HG03196 (cell line): ENCODE data around the gene PITHD1.
"Not testable (repeated sequence)": the region's sequence is repeated elsewhere in the genome, so short reads cannot be mapped to it uniquely, and the experiment has no call there.

Experiments used
- ATAC-seq: cut with Tn5 transposase; IDR thresholded peaks from one replicate; pipeline ENCODE4 v1.9.1; 2021; ENCODE audit not compliant: unreplicated experiment

Gene PITHD1

DNA sequence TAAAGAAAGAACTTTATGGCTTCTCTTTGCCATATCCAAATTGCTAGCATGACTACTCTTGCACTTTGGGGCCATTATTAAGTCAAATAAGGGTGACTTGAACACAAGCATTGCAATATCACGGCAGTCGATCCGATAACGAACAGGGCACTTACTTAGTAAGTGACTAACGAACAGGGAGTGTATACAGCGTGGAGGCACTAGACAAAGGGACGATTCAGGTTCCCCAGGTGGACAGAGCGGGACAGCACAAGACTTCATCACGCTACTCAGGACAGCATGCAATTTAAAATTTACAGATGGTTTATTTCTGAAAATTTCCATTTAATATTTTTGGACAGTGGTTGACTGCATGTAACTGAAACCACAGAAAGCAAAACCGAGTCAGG lies 5.4 kb upstream of the PITHD1 start:
- ATAC-seq: no peak

DNA sequence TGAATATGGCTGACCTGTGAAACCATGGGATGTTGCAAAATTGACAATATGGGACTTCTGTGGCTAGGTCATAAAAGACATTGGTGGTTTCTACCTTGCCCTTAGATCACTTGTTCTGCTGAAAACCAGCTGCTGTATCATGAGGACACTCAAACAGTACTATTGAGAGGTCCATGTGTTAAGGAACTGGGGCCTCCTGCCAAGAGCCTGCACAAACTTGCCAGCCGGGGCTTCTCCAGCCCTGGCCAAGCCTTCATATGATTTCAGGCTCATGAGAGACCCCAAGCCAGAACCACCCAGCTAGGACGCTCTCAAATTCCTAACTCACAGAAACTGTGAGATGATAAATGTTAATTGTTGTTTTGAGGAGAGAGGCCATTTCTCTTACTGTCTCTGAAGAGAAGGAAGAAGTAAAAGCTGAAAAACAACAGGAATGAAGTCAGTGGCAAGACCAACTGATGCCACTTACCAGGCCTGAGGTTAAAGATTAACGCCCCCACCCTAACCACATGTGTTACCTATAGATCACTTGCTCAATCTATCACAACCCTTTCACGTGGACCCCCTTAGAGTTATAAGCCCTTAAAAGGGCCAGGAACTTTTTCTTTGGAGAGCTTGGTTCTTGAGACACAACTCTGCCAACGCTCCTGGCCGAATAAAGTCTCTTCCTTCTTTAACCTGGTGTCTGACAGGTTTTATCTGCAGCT lies 3.9 kb upstream of the PITHD1 start:
- ATAC-seq: no peak

DNA sequence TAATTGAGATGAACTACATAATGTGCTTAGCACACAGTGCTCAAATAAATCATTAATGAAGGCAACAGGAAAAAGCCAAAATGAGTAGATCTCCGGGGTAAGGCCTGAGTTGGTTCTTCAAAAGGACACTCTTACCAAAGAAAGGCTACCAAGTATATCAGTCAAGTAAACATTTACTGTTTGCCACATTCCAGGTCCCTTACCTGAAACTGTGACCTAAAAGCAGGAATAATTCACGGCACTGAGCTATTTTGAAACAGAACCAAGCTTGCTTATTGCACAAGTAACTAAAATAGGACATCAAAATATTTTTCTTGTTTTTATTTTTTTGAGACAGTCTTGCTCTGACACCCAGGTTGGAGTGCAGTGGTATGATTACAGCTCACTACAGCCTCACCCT lies 2.0 kb upstream of the PITHD1 start:
- no peak for ATAC-seq

DNA sequence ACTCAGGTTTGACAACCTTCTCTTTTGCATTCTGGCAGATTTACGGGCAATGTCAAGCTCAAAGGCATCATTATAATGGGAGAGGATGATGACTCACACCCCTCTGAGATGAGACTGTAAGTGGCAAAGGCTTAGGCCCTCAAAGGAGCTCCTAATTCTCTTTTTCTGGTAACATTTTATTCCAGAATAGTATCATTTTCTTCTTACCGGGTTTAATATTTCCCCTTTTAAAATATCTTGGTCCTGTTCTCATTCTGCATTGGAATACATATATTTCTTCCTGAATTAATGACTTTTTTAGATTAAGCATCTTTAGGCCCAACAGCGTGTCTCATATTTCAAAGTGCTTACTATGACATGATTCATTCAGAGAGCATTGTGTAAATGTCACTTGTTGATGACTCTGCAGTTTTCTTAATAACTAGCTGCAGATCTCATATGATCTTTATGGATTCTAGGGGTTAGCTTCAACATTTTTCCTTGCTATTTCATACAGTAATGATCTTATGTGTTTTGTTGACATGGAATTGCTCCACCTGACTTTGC lies 1.7 kb downstream of the PITHD1 start:
- ATAC-seq: no peak

DNA sequence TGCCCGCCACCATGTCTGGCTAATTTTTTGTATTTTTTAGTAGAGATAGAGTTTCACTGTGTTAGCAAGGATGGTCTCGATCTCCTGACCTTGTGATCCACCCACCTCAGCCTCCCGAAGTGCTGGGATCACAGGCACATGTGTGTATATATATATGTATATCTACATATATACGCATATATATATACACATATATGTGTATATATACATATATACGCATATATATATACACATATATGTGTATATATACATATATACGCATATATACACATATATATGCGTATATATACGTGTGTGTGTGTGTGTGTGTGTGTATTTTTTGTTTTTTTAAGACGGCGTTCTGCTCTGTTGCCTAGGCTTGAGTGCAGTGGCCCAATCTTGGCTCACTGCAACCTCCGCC lies 4.9 kb downstream of the PITHD1 start:
- ATAC-seq: not testable (repeated sequence)

DNA sequence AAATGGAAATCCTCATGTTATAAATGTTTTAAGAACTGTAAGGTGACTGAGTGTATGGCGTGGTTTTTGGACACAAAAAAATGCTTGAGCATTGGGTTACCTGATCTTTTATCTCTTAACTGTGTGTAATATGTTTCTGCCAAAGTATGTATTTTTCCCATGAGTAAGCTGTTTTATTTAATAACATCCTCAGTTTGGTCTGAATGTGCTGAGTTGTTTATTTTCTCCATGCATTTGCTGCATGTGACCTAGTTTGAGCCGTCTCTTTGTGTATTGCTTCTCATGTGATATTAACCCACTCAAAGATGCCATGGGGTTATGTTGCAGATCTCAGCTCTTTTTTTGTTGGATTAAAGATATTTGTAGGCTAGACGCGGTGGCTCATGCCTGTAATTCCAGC lies 6.6 kb downstream of the PITHD1 start:
- no peak for ATAC-seq

DNA sequence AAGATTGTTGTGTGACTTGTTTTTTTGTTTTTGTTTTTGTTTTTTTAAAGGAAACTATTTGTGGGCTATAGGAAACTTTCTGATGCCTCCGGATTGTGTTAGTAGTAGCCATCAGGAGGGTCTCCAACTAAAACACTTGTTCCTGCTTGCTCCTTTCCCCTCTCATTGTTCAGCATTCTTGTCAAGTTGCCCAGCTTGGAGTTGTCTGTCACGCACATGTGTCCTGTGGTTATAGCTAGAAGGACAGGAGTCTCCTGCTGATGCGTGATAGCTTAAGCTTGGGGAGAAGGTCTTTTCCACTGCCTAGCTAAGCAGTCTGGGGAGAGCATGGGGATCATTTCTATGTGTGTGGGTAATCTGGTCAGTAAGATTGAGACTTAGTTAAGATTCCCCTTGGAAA lies 9.5 kb downstream of the PITHD1 start:
- ATAC-seq: no peak

DNA sequence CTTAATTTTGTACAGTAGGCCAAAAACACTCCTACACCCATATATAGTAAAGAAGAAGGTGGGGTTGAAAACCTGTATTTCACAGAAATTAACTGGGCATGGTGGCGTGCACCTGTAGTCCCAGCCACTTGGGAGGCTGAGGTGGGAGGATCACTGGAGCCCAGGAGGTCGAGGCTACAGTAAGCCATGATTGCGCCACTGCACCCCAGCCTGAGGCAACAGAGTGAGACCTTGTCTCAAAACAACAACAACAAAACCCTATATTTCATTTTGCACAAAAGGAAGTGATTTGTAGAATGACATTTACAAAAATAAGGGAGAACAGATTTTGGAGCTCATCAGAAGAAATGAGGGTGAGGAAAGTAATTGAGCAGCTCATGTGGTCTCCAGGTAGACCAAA lies 10.5 kb downstream of the PITHD1 start:
- ATAC-seq: no peak

DNA sequence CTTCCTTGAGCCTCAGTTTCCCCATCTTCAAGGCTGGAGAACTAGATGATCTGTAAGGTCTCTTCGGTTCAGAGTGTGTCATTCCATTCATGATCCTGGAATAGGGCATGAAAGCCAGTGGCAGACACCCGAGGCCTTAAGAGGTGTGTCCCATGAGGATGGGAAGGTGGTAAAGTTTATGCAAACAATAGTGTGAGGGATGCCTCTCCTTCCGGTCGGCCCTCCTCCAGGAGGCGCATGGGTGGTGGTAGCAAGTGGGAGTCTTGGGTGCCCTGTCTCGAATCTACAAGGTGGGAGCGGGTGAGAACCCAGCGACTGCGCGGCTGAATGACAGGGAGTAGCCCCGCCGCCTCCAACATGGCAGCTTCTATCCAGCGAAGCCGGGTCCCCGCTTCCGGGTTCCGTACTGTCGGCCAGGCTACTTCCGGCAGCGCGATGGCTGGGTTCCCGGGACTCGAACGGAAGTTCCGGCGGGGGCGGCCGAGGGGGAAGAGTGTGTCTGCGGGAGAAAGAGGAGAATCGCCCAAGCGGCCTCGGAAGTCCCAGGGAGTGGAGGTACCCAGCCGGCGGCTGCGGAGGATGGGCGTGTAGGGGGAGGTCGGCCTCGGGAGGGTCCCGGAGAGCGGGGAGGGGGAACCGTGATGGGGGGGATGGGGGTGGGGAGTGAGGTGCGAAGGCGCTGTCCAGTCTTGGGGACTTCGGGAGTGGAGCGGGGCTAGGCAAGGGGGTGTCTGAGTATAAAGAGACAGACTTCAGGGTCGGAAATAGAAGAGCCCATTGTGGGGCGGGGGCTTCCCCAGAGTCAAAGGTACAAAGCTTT lies 12.7 kb downstream of the PITHD1 start, which contains the start of gene LYPLA2:
LYPLA2 (plus strand) TSS at position 450 of the 820 bp plus-strand sequence. CDS start 1,538 bp downstream, outside the sequence.
- ATAC-seq: peak; percentile 53

DNA sequence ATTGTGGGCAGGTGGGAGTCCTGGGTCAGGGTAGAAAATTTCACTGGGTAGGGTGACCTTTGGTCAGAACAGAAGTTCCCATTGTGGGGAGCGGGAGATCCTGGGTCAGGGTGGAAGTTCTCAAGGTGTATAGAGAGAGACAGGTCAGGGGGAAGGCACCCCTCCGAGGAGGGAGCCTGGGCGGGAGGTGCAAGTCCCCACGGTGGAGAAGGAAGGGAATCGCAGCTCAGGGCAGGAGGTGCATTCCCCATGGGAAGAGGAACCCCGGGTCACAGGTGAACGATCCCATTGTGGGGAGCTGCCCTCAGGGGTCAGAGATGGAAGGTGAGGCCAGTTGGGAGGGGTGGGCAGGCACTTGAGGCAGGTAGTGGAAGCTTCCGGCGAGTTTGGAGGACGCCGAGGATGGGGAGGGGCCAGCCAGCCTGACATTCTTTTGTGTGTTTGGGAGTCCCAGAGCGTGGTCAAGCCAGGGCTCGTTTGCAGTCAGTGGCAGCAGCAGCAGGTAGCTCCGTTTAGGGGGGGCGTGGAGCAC lies 13.4 kb downstream of the PITHD1 start:
- ATAC-seq: no peak

DNA sequence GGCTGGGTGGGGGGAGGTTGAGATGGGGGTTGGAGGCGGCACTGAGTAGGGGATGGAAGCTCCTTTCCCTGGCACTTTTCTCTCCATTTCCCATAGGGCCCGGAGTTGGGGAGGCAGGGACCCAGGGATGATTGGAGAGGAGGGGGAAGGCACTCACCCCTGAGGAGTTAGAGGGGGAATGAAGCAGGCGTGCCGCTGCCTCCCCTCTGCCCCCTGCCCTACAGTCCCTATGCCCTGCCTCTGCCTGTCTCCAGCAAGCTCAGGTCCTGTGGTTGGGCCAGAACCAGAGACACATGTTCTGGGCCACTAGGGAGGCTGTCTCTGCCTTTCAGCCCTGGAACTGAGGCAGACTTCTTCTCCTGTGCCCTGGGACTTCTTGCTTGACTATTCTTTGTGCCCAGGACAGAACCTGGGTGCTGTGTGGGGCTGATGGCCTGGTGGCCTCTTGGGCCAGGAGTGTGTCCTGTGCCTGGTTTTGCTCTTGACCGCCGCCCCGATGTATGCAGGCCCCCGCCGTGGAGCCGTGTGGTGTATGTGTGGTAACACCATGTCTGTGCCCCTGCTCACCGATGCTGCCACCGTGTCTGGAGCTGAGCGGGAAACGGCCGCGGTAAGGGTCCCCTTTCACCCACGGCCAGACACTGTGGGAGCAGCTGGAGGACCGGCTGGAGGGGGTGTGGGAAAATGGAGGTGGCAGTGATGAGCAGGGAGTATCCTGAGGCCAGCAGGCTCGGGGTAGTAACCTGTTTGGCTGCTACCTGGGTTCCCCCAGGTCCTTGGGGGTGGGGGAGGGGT lies 14.1 kb downstream of the PITHD1 start:
- ATAC-seq: no peak

DNA sequence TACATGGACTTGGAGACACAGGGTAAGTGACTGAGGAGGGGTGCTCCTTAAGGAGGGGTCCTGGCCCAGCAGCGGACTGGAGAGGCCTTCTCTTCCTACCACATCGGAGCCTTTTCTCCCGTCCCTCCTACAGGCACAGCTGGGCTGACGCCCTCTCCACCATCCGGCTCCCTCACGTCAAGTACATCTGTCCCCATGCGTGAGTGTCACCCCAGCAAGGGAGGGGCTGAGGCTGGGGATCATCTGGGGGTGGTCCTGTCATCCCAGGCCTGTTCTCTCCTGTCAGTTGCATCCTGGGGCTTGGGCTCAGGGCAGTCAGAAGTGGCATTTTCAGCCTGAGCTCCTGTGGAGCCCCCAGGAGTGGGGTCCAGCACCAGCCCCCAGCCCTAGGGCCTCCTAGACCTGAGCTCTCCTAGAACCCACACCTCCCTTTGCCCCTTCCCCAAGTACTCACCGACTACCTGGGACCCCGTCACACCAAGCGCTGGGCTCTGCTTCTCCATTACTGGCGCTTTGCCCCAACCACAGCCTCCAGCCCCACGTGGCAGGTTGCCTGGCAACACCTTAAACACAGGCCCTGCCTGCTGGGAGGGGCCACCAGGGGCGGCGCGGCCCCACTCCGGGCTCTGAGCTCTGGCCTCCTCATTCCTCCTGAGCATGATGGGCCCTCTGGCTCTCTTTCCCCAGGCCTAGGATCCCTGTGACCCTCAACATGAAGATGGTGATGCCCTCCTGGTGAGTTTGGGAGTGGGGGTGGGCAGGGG lies 15.0 kb downstream of the PITHD1 start:
- ATAC-seq: no peak

DNA sequence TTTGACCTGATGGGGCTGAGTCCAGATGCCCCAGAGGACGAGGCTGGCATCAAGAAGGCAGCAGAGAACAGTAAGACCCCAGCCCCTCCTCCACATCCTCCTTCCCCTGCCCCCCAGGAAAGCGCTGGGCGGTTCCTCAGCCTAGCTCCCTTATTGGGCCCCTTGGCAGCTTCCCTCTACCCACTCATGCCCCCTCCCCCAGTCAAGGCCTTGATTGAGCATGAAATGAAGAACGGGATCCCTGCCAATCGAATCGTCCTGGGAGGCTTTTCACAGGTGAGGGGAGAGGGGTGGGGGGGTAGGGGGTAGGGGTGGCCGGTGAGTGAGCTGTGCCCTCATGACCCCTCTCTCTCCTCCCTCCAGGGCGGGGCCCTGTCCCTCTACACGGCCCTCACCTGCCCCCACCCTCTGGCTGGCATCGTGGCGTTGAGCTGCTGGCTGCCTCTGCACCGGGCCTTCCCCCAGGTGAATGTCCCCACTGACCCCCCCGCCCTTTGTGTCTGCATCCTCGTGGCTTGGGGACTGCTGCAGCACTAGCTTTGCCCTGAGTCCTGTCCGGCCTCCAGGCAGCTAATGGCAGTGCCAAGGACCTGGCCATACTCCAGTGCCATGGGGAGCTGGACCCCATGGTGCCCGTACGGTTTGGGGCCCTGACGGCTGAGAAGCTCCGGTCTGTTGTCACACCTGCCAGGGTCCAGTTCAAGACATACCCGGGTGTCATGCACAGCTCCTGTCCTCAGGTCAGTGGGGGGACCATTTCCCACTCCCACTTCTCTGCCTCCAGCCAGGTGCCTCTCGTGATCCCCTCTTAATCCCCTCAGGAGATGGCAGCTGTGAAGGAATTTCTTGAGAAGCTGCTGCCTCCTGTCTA lies 15.9 kb downstream of the PITHD1 start:
- no peak for ATAC-seq

DNA sequence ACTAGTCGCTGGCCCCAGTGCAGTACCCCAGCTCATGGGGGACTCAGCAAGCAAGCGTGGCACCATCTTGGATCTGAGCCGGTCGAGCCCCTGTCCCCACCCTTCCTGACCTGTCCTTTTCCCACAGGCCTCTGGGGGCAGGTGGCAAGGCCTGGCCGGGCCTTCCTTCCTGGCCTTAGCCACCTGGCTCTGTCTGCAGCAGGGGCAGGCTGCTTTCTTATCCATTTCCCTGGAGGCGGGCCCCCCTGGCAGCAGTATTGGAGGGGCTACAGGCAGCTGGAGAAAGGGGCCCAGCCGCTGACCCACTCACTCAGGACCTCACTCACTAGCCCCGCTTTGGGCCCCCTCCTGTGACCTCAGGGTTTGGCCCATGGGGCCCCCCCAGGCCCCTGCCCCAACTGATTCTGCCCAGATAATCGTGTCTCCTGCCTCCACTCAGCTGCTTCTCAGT lies 16.5 kb downstream of the PITHD1 start:
- not testable (repeated sequence) for ATAC-seq

DNA sequence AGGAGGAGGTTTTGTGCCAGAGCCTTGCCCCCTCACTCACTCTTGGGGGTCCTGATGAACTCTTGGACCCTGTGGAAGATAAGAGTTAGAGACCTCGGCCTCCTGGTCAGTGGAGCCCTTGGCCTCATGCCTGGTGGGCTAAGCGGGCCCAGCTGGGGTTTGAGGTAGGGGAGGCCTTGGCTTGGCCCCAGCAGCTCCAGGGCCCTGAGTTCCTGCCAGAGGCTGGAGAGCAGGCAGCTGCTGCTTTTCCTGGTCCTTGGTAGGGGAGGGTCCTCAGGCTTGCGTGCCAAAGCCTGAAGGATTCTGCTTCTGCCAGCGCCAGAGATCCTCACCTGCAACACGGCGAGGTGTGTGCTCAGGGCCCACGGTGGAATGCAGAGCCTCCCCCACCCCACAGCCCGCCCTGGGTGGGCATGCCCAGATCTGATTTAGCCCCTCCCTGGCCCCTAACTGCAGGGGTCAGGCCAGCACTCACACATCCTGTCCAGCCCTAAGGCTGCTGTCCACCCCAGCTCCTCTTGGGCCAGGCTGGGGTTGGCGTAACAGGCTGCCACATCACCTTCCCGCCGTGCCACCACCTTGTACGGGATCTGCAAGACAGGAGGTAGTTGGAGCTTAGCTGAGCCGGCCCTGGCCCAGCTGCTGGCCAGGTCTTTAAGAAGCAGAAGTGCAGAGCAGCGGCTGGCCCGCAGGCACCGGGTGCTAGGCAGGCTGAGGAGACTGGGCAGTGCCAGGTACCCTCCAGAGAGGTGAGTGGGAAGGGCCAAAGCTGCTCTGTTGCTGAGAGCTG lies 17.7 kb downstream of the PITHD1 start:
- ATAC-seq: no peak

DNA sequence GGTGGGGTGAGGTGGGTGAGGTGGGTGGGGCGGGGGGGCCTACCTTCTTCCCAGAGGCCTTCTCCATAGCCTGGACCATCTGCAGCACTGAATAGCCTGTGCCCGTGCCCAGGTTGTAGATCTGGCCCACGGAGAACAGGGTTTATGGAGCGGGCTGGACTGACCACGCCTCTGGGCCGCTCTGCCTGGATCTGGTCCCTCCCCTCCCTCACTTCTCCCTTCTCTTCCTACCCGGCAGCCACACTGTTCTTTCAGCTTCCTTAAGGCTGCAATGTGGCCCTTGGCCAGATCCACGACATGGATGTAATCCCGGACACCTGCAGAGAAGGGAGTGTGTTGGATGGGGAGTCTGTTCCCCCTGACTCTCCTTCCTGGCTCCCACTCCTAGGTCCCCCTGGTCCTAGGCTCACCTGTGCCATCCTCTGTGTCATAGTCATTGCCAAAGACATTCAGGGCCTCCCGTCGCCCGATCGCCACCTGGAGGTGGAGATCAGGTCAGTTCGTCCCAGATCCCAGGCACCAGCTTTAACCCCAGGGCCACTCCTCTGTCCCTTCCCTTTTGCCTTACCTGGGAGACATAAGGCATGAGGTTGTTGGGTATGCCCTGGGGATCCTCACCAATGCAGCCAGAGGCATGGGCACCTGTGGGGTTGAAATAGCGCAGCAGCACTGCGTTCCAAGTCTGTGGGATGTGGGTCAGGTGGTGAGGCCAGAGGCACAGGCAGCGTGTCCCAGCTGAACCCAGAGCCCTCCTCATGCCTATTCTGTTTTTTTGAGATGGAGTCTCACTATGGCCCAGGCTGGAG lies 18.5 kb downstream of the PITHD1 start:
- ATAC-seq: no peak
